Kidney epithelial cell (primary cell): Measurements from ENCODE around the gene MRS2. TPM values are rescaled to one million over a fixed set of nuclear protein-coding genes. Genes with fewer than 3 reads are reported as not detected.

Source experiments
- DNase-seq: peaks from one replicate; pipeline ENCODE4 v3.0.0-alpha.2; 2010; ENCODE audit warnings: low read depth
- H3K27me3 ChIP-seq: 2 replicates; pipeline ENCODE4 v1.6.0; 2011; ENCODE audit warnings: low read length; ENCODE audit not compliant: control insufficient read depth, insufficient read depth
- H3K36me3 ChIP-seq: 2 replicates; pipeline ENCODE4 v1.5.1; 2011; ENCODE audit warnings: low read length; ENCODE audit not compliant: control insufficient read depth, insufficient read depth
- H3K4me3 ChIP-seq: 2 replicates; pipeline ENCODE4 v1.5.1; 2011; ENCODE audit warnings: low read depth, mild to moderate bottlenecking, control low read depth, low read length
- CTCF ChIP-seq: IDR thresholded peaks from 2 replicates; pipeline ENCODE4 v1.5.1; 2011; ENCODE audit warnings: mild to moderate bottlenecking, moderate library complexity, low read length, control low read depth, inconsistent platforms; ENCODE audit not compliant: insufficient read depth, poor library complexity, severe bottlenecking
- total RNA-seq: library from RNA; depleted of rRNA; stranded (reverse); fragments of >200 nt; gene quantifications from 2 replicates; pipeline ENCODE4 v1.2.3, GENCODE V29; 2015

Gene MRS2
- total RNA-seq, 1 donor from 2014 or later = 26.1 TPM

- no peak overlapping the region for H3K4me3 ChIP-seq
- H3K27me3 ChIP-seq = no peaks in the 10 kb centered on the region
- DNase-seq = no peak
- H3K36me3 ChIP-seq = no peaks in the 10 kb centered on the region
- TF ChIP-seq CTCF = no peak
Observed at GRCh38 chr6:24432611-24433010, 29.9 kb downstream of the MRS2 start.

- TF ChIP-seq CTCF = no peak
- Histone ChIP-seq H3K27me3 (no peaks in the 10 kb centered on the region), H3K36me3 (no peaks in the 10 kb centered on the region), H3K4me3 (no peak overlapping the region)
- no peak for DNase-seq
Observed at GRCh38 chr6:24436979-24437378, 34.2 kb downstream of the MRS2 start.

GRCh38 chr6:24439858-24440539 is 37.3 kb downstream of the MRS2 start:
- no peak for TF ChIP-seq CTCF
- no peak overlapping the region for H3K4me3 ChIP-seq
- no peaks in the 10 kb centered on the region for H3K36me3 ChIP-seq
- no peaks in the 10 kb centered on the region for H3K27me3 ChIP-seq
- DNase-seq = no peak

- no peak for DNase-seq
- Histone ChIP-seq H3K27me3 (no peaks in the 10 kb centered on the region), H3K36me3 (no peaks in the 10 kb centered on the region), H3K4me3 (no peak overlapping the region)
- no peak for TF ChIP-seq CTCF
Observed at GRCh38 chr6:24440897-24441598, 38.3 kb downstream of the MRS2 start.

GRCh38 chr6:24441599-24441904 is 38.8 kb downstream of the MRS2 start:
- DNase-seq = no peak
- Histone ChIP-seq H3K36me3 (no peaks in the 10 kb centered on the region), H3K27me3 (no peaks in the 10 kb centered on the region), H3K4me3 (no peak overlapping the region)
- TF ChIP-seq CTCF = no peak

GRCh38 chr6:24444588-24444987 is 41.9 kb downstream of the MRS2 start:
- DNase-seq = no peak
- Histone ChIP-seq H3K27me3 (no peaks in the 10 kb centered on the region), H3K4me3 (no peak overlapping the region), H3K36me3 (no peaks in the 10 kb centered on the region)
- no peak for TF ChIP-seq CTCF
